SH-SY5Y (cell line): ENCODE data around the gene TRIM44.

ENCODE experiments used
- GATA2 ChIP-seq: IDR thresholded peaks from 2 replicates; pipeline ENCODE4 v1.6.1; 2011; ENCODE audit warnings: mild to moderate bottlenecking, low read depth, low read length
- GATA3 ChIP-seq: IDR thresholded peaks from 2 replicates; pipeline ENCODE4 v1.6.1; 2011; ENCODE audit warnings: low read depth, mild to moderate bottlenecking, low read length, moderate library complexity

DNA sequence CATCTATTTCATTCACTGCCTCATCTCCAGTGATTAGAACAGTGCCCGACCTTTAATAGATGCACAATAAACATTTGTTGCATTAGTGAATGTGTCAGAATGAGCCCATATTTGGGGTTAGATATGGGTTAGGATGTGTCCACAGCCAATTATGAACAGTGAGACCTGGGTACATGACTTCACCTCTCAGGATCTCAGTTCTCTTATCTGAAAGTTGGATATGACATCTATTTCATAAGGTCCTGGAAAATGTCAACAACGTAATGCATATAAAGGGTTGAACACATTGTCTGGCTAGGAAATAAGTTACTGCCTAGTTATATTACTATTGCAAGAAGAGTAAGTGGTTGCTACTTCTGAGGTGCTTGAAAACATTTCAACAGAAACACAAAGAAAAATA, 201.6 kb downstream of the TRIM44 start:
- TF ChIP-seq GATA2, result no peak
- no peak for TF ChIP-seq GATA3
